ENCODE results near the gene PLXNA4. TPM values are rescaled to one million over a fixed set of nuclear protein-coding genes. Genes with fewer than 3 reads are reported as not detected.

PLXNA4 gene
- total and polyA plus RNA-seq, 2 donors (not counting 1 experiment from before 2014, with no cell fraction given) = not detected

DNA sequence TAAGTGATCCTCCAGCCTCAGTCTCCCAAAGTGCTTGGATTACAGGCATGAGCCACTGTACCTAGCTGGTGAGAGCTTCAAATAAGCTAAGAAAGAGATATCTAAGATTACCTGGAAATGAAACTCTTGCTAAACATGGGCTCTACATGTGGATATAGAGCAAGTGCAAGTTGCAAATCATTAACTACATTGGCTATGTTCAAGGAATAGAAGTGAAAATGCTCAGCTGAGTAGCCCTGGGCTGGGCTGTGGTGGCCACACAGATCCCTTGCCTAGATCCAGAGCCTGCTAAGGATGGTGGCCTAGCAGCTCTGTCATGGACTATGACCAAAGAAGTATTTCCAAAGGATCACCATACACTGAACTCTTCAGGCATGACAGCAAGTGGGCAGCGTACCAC, 209.3 kb downstream of the PLXNA4 start:
- POLR2A ChIA-PET = no interaction called here
- H3K9ac ChIP-seq (ENCODE audit: low read length) = no peak overlapping the region
- no CpG with 5 or more reads among the region's 1 CpG for WGBS (ENCODE audit: insufficient coverage)

DNA sequence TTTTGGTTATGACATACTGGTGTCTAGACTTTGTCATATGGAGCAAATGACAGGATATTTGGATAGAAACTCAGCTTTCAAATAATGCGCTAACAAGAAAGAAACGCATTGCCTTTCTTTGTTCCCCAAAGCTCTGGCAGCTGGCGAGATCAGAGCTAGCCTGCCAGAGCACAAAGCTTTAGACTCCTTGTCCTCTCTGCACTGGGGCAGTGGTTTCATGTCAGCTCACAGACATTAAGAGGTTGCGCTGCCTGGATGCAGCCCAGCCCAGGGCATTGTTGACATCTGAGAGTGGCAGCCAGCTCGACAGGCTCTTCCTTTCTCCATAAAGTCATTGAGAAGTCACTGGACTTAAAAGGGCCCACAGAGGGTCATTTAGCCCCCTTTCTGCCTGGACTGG, 212.0 kb downstream of the PLXNA4 start:
- Mint-ChIP-seq H3K4me1 (no peaks in the 10 kb centered on the region), H3K4me3 (no peak overlapping the region), H3K27ac (no peak overlapping the region), H3K9me3 (ENCODE audit: insufficient read depth) (no peaks in the 10 kb centered on the region), H3K27me3 (peaks cover 22% of the 10 kb centered on the region)
- Histone ChIP-seq H3K4me2 (replicated peaks; ENCODE audit: low read depth, low read length, poor library complexity, severe bottlenecking) (no peak overlapping the region), H3K79me2 (ENCODE audit: control insufficient read depth, insufficient read depth, low read length) (no peaks in the 10 kb centered on the region), H3K36me3 (replicated peaks in 1 of 2; ENCODE audit: control extremely low read depth in 1 of 2, control insufficient read depth in 1 of 2, extremely low read depth in 1 of 2, insufficient read depth in 2 of 2, low read length in 1 of 2) (no peaks in the 10 kb centered on the region), H3K9ac (ENCODE audit: low read length) (no peak overlapping the region), H3K27ac (ENCODE audit: low read length in 2 of 2) (no peak overlapping the region), H3K4me3 (ENCODE audit: control extremely low read depth in 1 of 5, extremely low read depth in 1 of 5, insufficient read depth in 1 of 5, low read depth in 2 of 5, low read length in 4 of 5) (no peak overlapping the region), H3K27me3 (replicated peaks in 1 of 4; ENCODE audit: control extremely low read depth in 1 of 4, control insufficient read depth in 3 of 4, insufficient read depth in 4 of 4, low read length in 3 of 4) (no peaks in the 10 kb centered on the region), H3K4me1 (ENCODE audit: control insufficient read depth in 2 of 2, insufficient read depth in 2 of 2, low read length in 2 of 2) (no peaks in the 10 kb centered on the region), H3K9me3 (ENCODE audit: control extremely low read depth in 1 of 3, control insufficient read depth in 2 of 3, insufficient read depth in 1 of 3, low read length in 2 of 3) (peaks cover 0 to 8% (median 0%) of the 10 kb centered on the region in 3 donors), H4K20me1 (ENCODE audit: control insufficient read depth, insufficient read depth, low read length, poor library complexity, severe bottlenecking) (no peaks in the 10 kb centered on the region), H2AFZ (ENCODE audit: insufficient read depth, low read depth, low read length, poor library complexity, severe bottlenecking) (no peak overlapping the region)
- no peak for ATAC-seq (ENCODE audit: low read depth)
- no peak for DNase-seq
- ChIA-PET CTCF (no interaction called here), POLR2A (no interaction called here)
- intact Hi-C loops (cut with micrococcal nuclease) = no loop called here
- TF ChIP-seq EZH2 (IDR thresholded peaks at IDR 0.05; ENCODE audit: borderline replicate concordance, insufficient read depth, low read depth, low read length, poor library complexity, severe bottlenecking) = no peak
- TF ChIP-seq, protein P1, sequence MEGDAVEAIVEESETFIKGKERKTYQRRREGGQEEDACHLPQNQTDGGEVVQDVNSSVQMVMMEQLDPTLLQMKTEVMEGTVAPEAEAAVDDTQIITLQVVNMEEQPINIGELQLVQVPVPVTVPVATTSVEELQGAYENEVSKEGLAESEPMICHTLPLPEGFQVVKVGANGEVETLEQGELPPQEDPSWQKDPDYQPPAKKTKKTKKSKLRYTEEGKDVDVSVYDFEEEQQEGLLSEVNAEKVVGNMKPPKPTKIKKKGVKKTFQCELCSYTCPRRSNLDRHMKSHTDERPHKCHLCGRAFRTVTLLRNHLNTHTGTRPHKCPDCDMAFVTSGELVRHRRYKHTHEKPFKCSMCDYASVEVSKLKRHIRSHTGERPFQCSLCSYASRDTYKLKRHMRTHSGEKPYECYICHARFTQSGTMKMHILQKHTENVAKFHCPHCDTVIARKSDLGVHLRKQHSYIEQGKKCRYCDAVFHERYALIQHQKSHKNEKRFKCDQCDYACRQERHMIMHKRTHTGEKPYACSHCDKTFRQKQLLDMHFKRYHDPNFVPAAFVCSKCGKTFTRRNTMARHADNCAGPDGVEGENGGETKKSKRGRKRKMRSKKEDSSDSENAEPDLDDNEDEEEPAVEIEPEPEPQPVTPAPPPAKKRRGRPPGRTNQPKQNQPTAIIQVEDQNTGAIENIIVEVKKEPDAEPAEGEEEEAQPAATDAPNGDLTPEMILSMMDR (IDR thresholded peaks at IDR 0.05) = no peak
- 88% methylated on average over 5 of the region's 5 CpGs for WGBS (ENCODE audit: insufficient coverage)

More for the DNA sequence above, 209.3 kb downstream of the PLXNA4 start:
- H3K4me1 Mint-ChIP-seq = no peaks in the 10 kb centered on the region
- H4K20me1 ChIP-seq (ENCODE audit: control insufficient read depth, insufficient read depth, low read length, poor library complexity, severe bottlenecking) = no peaks in the 10 kb centered on the region
- no peak overlapping the region for H2AFZ ChIP-seq (ENCODE audit: insufficient read depth, low read depth, low read length, poor library complexity, severe bottlenecking)
- DNase-seq (no peak), ATAC-seq (ENCODE audit: low read depth) (no peak)
- intact Hi-C loops (cut with micrococcal nuclease) = no loop called here
- no peak overlapping the region for H3K4me3 ChIP-seq (ENCODE audit: control extremely low read depth in 1 of 5, extremely low read depth in 1 of 5, insufficient read depth in 1 of 5, low read depth in 2 of 5, low read length in 4 of 5)
- H3K9me3 Mint-ChIP-seq (ENCODE audit: insufficient read depth) = no peaks in the 10 kb centered on the region
- CTCF ChIA-PET = no interaction called here
- H3K79me2 ChIP-seq (ENCODE audit: control insufficient read depth, insufficient read depth, low read length) = no peaks in the 10 kb centered on the region
- no peaks in the 10 kb centered on the region for H3K36me3 ChIP-seq (replicated peaks in 1 of 2; ENCODE audit: control extremely low read depth in 1 of 2, control insufficient read depth in 1 of 2, extremely low read depth in 1 of 2, insufficient read depth in 2 of 2, low read length in 1 of 2)
- H3K27ac Mint-ChIP-seq = no peak overlapping the region
- no peak overlapping the region for H3K4me2 ChIP-seq (replicated peaks; ENCODE audit: low read depth, low read length, poor library complexity, severe bottlenecking)
- no peak overlapping the region for H3K27ac ChIP-seq (ENCODE audit: low read length in 2 of 2)
- peaks cover 12% of the 10 kb centered on the region for H3K27me3 Mint-ChIP-seq
- no peaks in the 10 kb centered on the region for H3K27me3 ChIP-seq (replicated peaks in 1 of 4; ENCODE audit: control extremely low read depth in 1 of 4, control insufficient read depth in 3 of 4, insufficient read depth in 4 of 4, low read length in 3 of 4)
- no peak for TF ChIP-seq EZH2 (IDR thresholded peaks at IDR 0.05; ENCODE audit: borderline replicate concordance, insufficient read depth, low read depth, low read length, poor library complexity, severe bottlenecking)
- H3K4me1 ChIP-seq (ENCODE audit: control insufficient read depth in 2 of 2, insufficient read depth in 2 of 2, low read length in 2 of 2) = no peaks in the 10 kb centered on the region
- peaks cover 0 to 11% (median 0%) of the 10 kb centered on the region in 3 donors for H3K9me3 ChIP-seq (ENCODE audit: control extremely low read depth in 1 of 3, control insufficient read depth in 2 of 3, insufficient read depth in 1 of 3, low read length in 2 of 3)
- H3K4me3 Mint-ChIP-seq = no peak overlapping the region

Data from B cell (primary cell).